GM12873 (cell line): ENCODE measurements around the gene ACOXL.

ENCODE experiments used
- CTCF ChIP-seq: IDR thresholded peaks from 2 replicates; pipeline ENCODE4 v1.5.1; 2012; ENCODE audit warnings: low read depth, mild to moderate bottlenecking, moderate library complexity, low read length, control low read depth; ENCODE audit not compliant: insufficient read depth; ENCODE audit errors: missing control alignments

The ACOXL gene

GRCh38 chr2:111166115-111166514 is 433.7 kb downstream of the ACOXL start:
- no peak for TF ChIP-seq CTCF

DNA sequence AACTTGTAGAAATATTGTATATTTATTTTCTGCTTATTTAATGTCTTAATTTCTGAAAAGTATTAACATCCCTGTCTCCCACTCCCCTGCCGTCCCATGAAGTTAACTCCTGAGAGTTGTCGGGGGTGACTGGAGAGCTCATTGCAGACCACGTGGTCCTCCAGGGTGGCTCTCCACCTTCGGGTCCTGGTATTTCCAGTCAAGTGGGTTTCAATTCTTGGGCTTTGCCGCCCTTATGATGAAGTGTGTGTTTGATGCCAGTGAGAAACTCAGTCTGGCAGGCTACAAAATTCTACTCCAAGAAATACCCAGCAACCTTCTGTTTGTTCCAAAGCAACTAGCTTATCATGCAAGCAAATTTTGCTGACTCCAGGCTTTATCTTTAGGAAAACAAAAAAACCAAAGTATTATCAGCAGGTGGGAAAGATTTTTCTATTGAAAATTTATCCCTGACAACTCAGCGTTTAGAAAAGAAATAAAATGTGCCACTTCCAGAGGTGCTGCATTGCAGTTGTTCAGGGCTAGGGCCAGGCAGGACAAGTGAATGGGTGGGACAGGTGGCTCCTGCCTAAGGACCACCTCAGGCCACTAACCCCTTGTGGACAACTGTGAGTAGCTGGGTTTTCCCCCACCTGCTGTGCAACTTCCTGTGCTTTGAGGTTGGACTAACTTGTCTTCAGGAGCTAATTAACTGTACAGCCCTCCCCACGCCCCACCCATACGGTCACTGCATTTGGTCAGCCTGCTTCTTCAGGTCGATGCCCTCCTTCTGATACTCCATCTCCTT is 434.9 kb downstream of the ACOXL start:
- TF ChIP-seq CTCF, result no peak

- no peak for TF ChIP-seq CTCF
Measured at GRCh38 chr2:111167863-111168162, 435.4 kb downstream of the ACOXL start.
